Measurements from ENCODE around the gene ANKRD62.
"Not testable (repeated sequence)": the region's sequence is repeated elsewhere in the genome, so short reads cannot be mapped to it uniquely, and the experiment has no call there.

Gene ANKRD62

GRCh38 chr18:12121175-12122042 is 27.8 kb downstream of the ANKRD62 start:
- Histone ChIP-seq H3K9ac (ENCODE audit: low read length) (no peak overlapping the region), H3K27me3 (ENCODE audit: low read depth, low read length) (peaks cover 11% of the 10 kb centered on the region; the same call in 1 of the 2 replicates), H3K36me3 (replicated peaks; ENCODE audit: low read depth, low read length) (no peaks in the 10 kb centered on the region)

GRCh38 chr18:12122043-12122389 is 28.4 kb downstream of the ANKRD62 start:
- H3K36me3 ChIP-seq (replicated peaks; ENCODE audit: low read depth, low read length); H3K79me2 ChIP-seq (ENCODE audit: low read length); H3K4me2 ChIP-seq (ENCODE audit: low read length); H3K4me3 ChIP-seq (ENCODE audit: low read length); H3K4me1 ChIP-seq (ENCODE audit: low read length); H3K27ac ChIP-seq (ENCODE audit: low read length); H3K27me3 ChIP-seq (ENCODE audit: low read depth, low read length); H3K9me3 ChIP-seq (ENCODE audit: insufficient read depth, low read length); H2AFZ ChIP-seq (ENCODE audit: low read depth, low read length); H3K9ac ChIP-seq (ENCODE audit: low read length); H4K20me1 ChIP-seq (ENCODE audit: insufficient read depth, low read length): not testable (repeated sequence)

More at GRCh38 chr18:12121175-12122042, 27.8 kb downstream of the ANKRD62 start:
- H3K79me2 ChIP-seq (ENCODE audit: low read length) = no peaks in the 10 kb centered on the region
- H3K27ac ChIP-seq (ENCODE audit: low read length) = no peak overlapping the region
- no peaks in the 10 kb centered on the region for H4K20me1 ChIP-seq (ENCODE audit: insufficient read depth, low read length)
- no peak overlapping the region for H2AFZ ChIP-seq (ENCODE audit: low read depth, low read length)
- no peaks in the 10 kb centered on the region for H3K9me3 ChIP-seq (ENCODE audit: insufficient read depth, low read length)
- peaks cover 5% of the 10 kb centered on the region; the same call in 1 of the 2 replicates for H3K4me1 ChIP-seq (ENCODE audit: low read length)
- TF ChIP-seq CTCF (IDR thresholded peaks at IDR 0.05; ENCODE audit: low read depth, low read length) = 0 out of 2 replicates have a peak, but pooled peaks have one; percentile 5
- no peak for TF ChIP-seq EZH2phosphoT487 (IDR thresholded peaks at IDR 0.05; ENCODE audit: low read depth)
- H3K4me2 ChIP-seq (ENCODE audit: low read length) = no peak overlapping the region
- H3K4me3 ChIP-seq (ENCODE audit: low read length) = no peak overlapping the region

GRCh38 chr18:12127647-12128046 is 34.0 kb downstream of the ANKRD62 start:
- not testable (repeated sequence) for H3K27ac ChIP-seq (ENCODE audit: low read length); H3K4me3 ChIP-seq (ENCODE audit: low read length); H3K4me2 ChIP-seq (ENCODE audit: low read length); H3K79me2 ChIP-seq (ENCODE audit: low read length); H3K36me3 ChIP-seq (replicated peaks; ENCODE audit: low read depth, low read length); H3K9ac ChIP-seq (ENCODE audit: low read length); H3K27me3 ChIP-seq (ENCODE audit: low read depth, low read length); H3K4me1 ChIP-seq (ENCODE audit: low read length); H4K20me1 ChIP-seq (ENCODE audit: insufficient read depth, low read length); H3K9me3 ChIP-seq (ENCODE audit: insufficient read depth, low read length); H2AFZ ChIP-seq (ENCODE audit: low read depth, low read length)

GRCh38 chr18:12138831-12139230 is 45.2 kb downstream of the ANKRD62 start:
- H3K9ac ChIP-seq (ENCODE audit: low read length); H3K9me3 ChIP-seq (ENCODE audit: insufficient read depth, low read length); H3K27ac ChIP-seq (ENCODE audit: low read length); H3K79me2 ChIP-seq (ENCODE audit: low read length); H3K27me3 ChIP-seq (ENCODE audit: low read depth, low read length); H3K4me1 ChIP-seq (ENCODE audit: low read length); H3K36me3 ChIP-seq (replicated peaks; ENCODE audit: low read depth, low read length); H3K4me2 ChIP-seq (ENCODE audit: low read length); H2AFZ ChIP-seq (ENCODE audit: low read depth, low read length); H3K4me3 ChIP-seq (ENCODE audit: low read length); H4K20me1 ChIP-seq (ENCODE audit: insufficient read depth, low read length): not testable (repeated sequence)

- not testable (repeated sequence) for H3K4me1 ChIP-seq (ENCODE audit: low read length); H3K9ac ChIP-seq (ENCODE audit: low read length); H3K4me2 ChIP-seq (ENCODE audit: low read length); H3K36me3 ChIP-seq (replicated peaks; ENCODE audit: low read depth, low read length); H3K79me2 ChIP-seq (ENCODE audit: low read length); H3K9me3 ChIP-seq (ENCODE audit: insufficient read depth, low read length); H3K4me3 ChIP-seq (ENCODE audit: low read length); H2AFZ ChIP-seq (ENCODE audit: low read depth, low read length); H4K20me1 ChIP-seq (ENCODE audit: insufficient read depth, low read length); H3K27ac ChIP-seq (ENCODE audit: low read length); H3K27me3 ChIP-seq (ENCODE audit: low read depth, low read length)
Measured at GRCh38 chr18:12140866-12141265, 47.2 kb downstream of the ANKRD62 start.

GRCh38 chr18:12141778-12142177 is 48.1 kb downstream of the ANKRD62 start:
- H3K9ac ChIP-seq (ENCODE audit: low read length); H4K20me1 ChIP-seq (ENCODE audit: insufficient read depth, low read length); H3K27me3 ChIP-seq (ENCODE audit: low read depth, low read length); H3K4me3 ChIP-seq (ENCODE audit: low read length); H3K36me3 ChIP-seq (replicated peaks; ENCODE audit: low read depth, low read length); H3K4me2 ChIP-seq (ENCODE audit: low read length); H2AFZ ChIP-seq (ENCODE audit: low read depth, low read length); H3K9me3 ChIP-seq (ENCODE audit: insufficient read depth, low read length); H3K79me2 ChIP-seq (ENCODE audit: low read length); H3K27ac ChIP-seq (ENCODE audit: low read length); H3K4me1 ChIP-seq (ENCODE audit: low read length): not testable (repeated sequence)

- H3K9ac ChIP-seq (ENCODE audit: low read length); H3K4me2 ChIP-seq (ENCODE audit: low read length); H4K20me1 ChIP-seq (ENCODE audit: insufficient read depth, low read length); H3K27ac ChIP-seq (ENCODE audit: low read length); H3K79me2 ChIP-seq (ENCODE audit: low read length); H2AFZ ChIP-seq (ENCODE audit: low read depth, low read length); H3K4me1 ChIP-seq (ENCODE audit: low read length); H3K36me3 ChIP-seq (replicated peaks; ENCODE audit: low read depth, low read length); H3K9me3 ChIP-seq (ENCODE audit: insufficient read depth, low read length); H3K4me3 ChIP-seq (ENCODE audit: low read length): not testable (repeated sequence)
- peaks cover 24% of the 10 kb centered on the region for H3K27me3 ChIP-seq (ENCODE audit: low read depth, low read length)
Measured at GRCh38 chr18:12149431-12149830, 55.8 kb downstream of the ANKRD62 start.

Measured in OCI-LY3 (cell line).